HG02943 (cell line): ENCODE results near the gene ZFYVE28.

Experiments
- ATAC-seq: cut with Tn5 transposase; IDR thresholded peaks from one replicate; pipeline ENCODE4 v1.9.1; 2021; ENCODE audit warnings: mild to moderate bottlenecking, low read depth, moderate library complexity; ENCODE audit not compliant: unreplicated experiment

ZFYVE28 gene

GRCh38 chr4:2335729-2336101, 82.7 kb downstream of the ZFYVE28 start:
- ATAC-seq: no peak

- ATAC-seq: no peak
These were observed 83.4 kb downstream of the ZFYVE28 start for GRCh38 chr4:2334826-2335728.

- no peak for ATAC-seq
These were observed 84.4 kb downstream of the ZFYVE28 start for GRCh38 chr4:2333916-2334644.

- no peak for ATAC-seq
These were observed 85.0 kb downstream of the ZFYVE28 start for GRCh38 chr4:2333356-2333841.

- ATAC-seq: no peak
These were observed 85.5 kb downstream of the ZFYVE28 start for GRCh38 chr4:2332976-2333319.

- no peak for ATAC-seq
These were observed 86.1 kb downstream of the ZFYVE28 start for GRCh38 chr4:2332201-2332975.

GRCh38 chr4:2331519-2332200, 86.8 kb downstream of the ZFYVE28 start:
- no peak for ATAC-seq

- no peak for ATAC-seq
These were observed 87.4 kb downstream of the ZFYVE28 start for GRCh38 chr4:2331043-2331420.

GRCh38 chr4:2330091-2331042, 88.1 kb downstream of the ZFYVE28 start:
- no peak for ATAC-seq

- no peak for ATAC-seq
These were observed 90.9 kb downstream of the ZFYVE28 start for GRCh38 chr4:2327579-2327978.

GRCh38 chr4:2324891-2325290, 93.6 kb downstream of the ZFYVE28 start:
- ATAC-seq: no peak

GRCh38 chr4:2322841-2323240, 95.6 kb downstream of the ZFYVE28 start:
- no peak for ATAC-seq

GRCh38 chr4:2322227-2322626, 96.2 kb downstream of the ZFYVE28 start:
- ATAC-seq: no peak

GRCh38 chr4:2321279-2322196, 96.9 kb downstream of the ZFYVE28 start:
- no peak for ATAC-seq

GRCh38 chr4:2320746-2321145, 97.7 kb downstream of the ZFYVE28 start:
- ATAC-seq: no peak

GRCh38 chr4:2320152-2320551, 98.3 kb downstream of the ZFYVE28 start:
- no peak for ATAC-seq

- no peak for ATAC-seq
These were observed 99.6 kb downstream of the ZFYVE28 start for GRCh38 chr4:2318885-2319284.

GRCh38 chr4:2318476-2318875, 100.0 kb downstream of the ZFYVE28 start:
- ATAC-seq: no peak
